Progenitor cell of endocrine pancreas (in vitro differentiated cells): Measurements from ENCODE around the gene RABGAP1L. TPM values are rescaled to one million over a fixed set of nuclear protein-coding genes. Genes with fewer than 3 reads are reported as not detected.
"Not testable (repeated sequence)": the region's sequence is repeated elsewhere in the genome, so short reads cannot be mapped to it uniquely, and the experiment has no call there.

Experiments used
- DNase-seq: peaks from one replicate; pipeline ENCODE4 v3.0.0; 2021; ENCODE audit warnings: low spot score; ENCODE audit not compliant: unreplicated experiment
- H3K27ac Mint-ChIP-seq: 2 replicates; pipeline ENCODE4 v1.8.0; 2021; ENCODE audit warnings: mild to moderate bottlenecking, moderate library complexity, mixed read lengths
- H3K27me3 Mint-ChIP-seq: 2 replicates; pipeline ENCODE4 v1.8.0; 2021; ENCODE audit warnings: mixed read lengths
- H3K36me3 Mint-ChIP-seq: 2 replicates; pipeline ENCODE4 v1.8.0; 2022; ENCODE audit warnings: mixed read lengths; ENCODE audit not compliant: insufficient read depth
- H3K4me1 Mint-ChIP-seq: 2 replicates; pipeline ENCODE4 v1.8.0; 2021; ENCODE audit warnings: low read depth, mixed read lengths
- H3K4me3 Mint-ChIP-seq: 2 replicates; pipeline ENCODE4 v1.8.0; 2021; ENCODE audit warnings: low read depth, mild to moderate bottlenecking, moderate library complexity, mixed read lengths
- H3K9me3 Mint-ChIP-seq: 2 replicates; pipeline ENCODE4 v1.8.0; 2021; ENCODE audit warnings: low read depth, mixed read lengths
- CTCF ChIP-seq: fragments of 200-600 bp; sonication (generic); IDR thresholded peaks from one replicate; pipeline ENCODE4 v1.5.0; 2021; ENCODE audit warnings: antibody characterized with exemption, mild to moderate bottlenecking; ENCODE audit not compliant: unreplicated experiment
- total RNA-seq: library from RNA; stranded (reverse); gene quantifications from 2 replicates; pipeline ENCODE4 v1.2.1, GENCODE V29; 2021

Gene RABGAP1L
- total RNA-seq, 1 donor from 2014 or later = 55.2 TPM

- Mint-ChIP-seq H3K4me3 (no peak overlapping the region), H3K27ac (no peak overlapping the region), H3K4me1 (peaks cover 10% of the 10 kb centered on the region), H3K36me3 (no peaks in the 10 kb centered on the region), H3K27me3 (no peaks in the 10 kb centered on the region), H3K9me3 (peaks cover 4% of the 10 kb centered on the region)
- no peak for TF ChIP-seq CTCF
- no peak for DNase-seq
These were observed 321.0 kb downstream of the RABGAP1L start for GRCh38 chr1:174480324-174480723.

GRCh38 chr1:174491606-174492005 lies 332.3 kb downstream of the RABGAP1L start:
- no peak overlapping the region for H3K4me3 Mint-ChIP-seq
- no peak for DNase-seq
- no peaks in the 10 kb centered on the region for H3K27me3 Mint-ChIP-seq
- H3K4me1 Mint-ChIP-seq = peaks cover under 1% of the 10 kb centered on the region
- peaks cover 8% of the 10 kb centered on the region for H3K9me3 Mint-ChIP-seq
- no peak overlapping the region for H3K27ac Mint-ChIP-seq
- no peaks in the 10 kb centered on the region for H3K36me3 Mint-ChIP-seq
- TF ChIP-seq CTCF = no peak

GRCh38 chr1:174497478-174497877 lies 338.2 kb downstream of the RABGAP1L start:
- peak overlapping the region; percentile 0 for H3K27ac Mint-ChIP-seq
- TF ChIP-seq CTCF = no peak
- H3K4me3 Mint-ChIP-seq = no peak overlapping the region
- H3K27me3 Mint-ChIP-seq = no peaks in the 10 kb centered on the region
- H3K4me1 Mint-ChIP-seq = peaks cover 6% of the 10 kb centered on the region
- no peak for DNase-seq
- H3K9me3 Mint-ChIP-seq = no peaks in the 10 kb centered on the region
- H3K36me3 Mint-ChIP-seq = no peaks in the 10 kb centered on the region

GRCh38 chr1:174516755-174517154 lies 357.4 kb downstream of the RABGAP1L start:
- H3K4me3 Mint-ChIP-seq, H3K36me3 Mint-ChIP-seq, H3K27me3 Mint-ChIP-seq, H3K9me3 Mint-ChIP-seq, H3K27ac Mint-ChIP-seq, DNase-seq: not testable (repeated sequence)
- H3K4me1 Mint-ChIP-seq = peaks cover 10% of the 10 kb centered on the region

GRCh38 chr1:174519844-174520243 lies 360.5 kb downstream of the RABGAP1L start:
- peaks cover 3% of the 10 kb centered on the region for H3K4me1 Mint-ChIP-seq

More at GRCh38 chr1:174519844-174520243, 360.5 kb downstream of the RABGAP1L start:
- Mint-ChIP-seq H3K27ac (no peak overlapping the region), H3K27me3 (no peaks in the 10 kb centered on the region), H3K36me3 (no peaks in the 10 kb centered on the region), H3K4me3 (no peak overlapping the region), H3K9me3 (peaks cover 5% of the 10 kb centered on the region)
- TF ChIP-seq CTCF = no peak
- DNase-seq = no peak
